ENCODE measurements around the gene VAV1. TPM values are rescaled to one million over a fixed set of nuclear protein-coding genes. Genes with fewer than 3 reads are reported as not detected.

Gene VAV1
- total RNA-seq, 5 donors from 2014 or later (not counting 1 experiment from before 2014, with no cell fraction given) = 82.5 to 114 (median 92.2) TPM

GRCh38 chr19:6728346-6728745, 44.2 kb upstream of the VAV1 start:
- no peaks in the 10 kb centered on the region for H3K9me3 Mint-ChIP-seq
- 45% methylated on average over 5 of the region's 8 CpGs for WGBS (ENCODE audit: insufficient coverage)
- ChIA-PET POLR2A (no interaction called here), CTCF (no interaction called here)
- peaks cover 8 to 25% of the 10 kb centered on the region in 2 donors for H3K36me3 ChIP-seq (ENCODE audit: control insufficient read depth in 2 of 2, extremely low read depth in 1 of 2, insufficient read depth in 1 of 2, low read length in 1 of 2)
- H3K4me1 ChIP-seq (ENCODE audit: control insufficient read depth in 1 of 2, extremely low read depth in 1 of 2, insufficient read depth in 2 of 2, low read length in 2 of 2) = peaks cover 0 to 3% of the 10 kb centered on the region in 2 experiments
- no peaks in the 10 kb centered on the region for H3K27me3 ChIP-seq (replicated peaks in 1 of 2; ENCODE audit: control insufficient read depth in 2 of 2, extremely low read depth in 1 of 2, insufficient read depth in 2 of 2, low read length in 1 of 2)
- H3K27ac ChIP-seq (ENCODE audit: low read length) = no peak overlapping the region
- H3K27ac Mint-ChIP-seq = no peak overlapping the region
- H3K4me3 ChIP-seq (ENCODE audit: control insufficient read depth in 1 of 2, extremely low read depth in 1 of 2, low read length in 1 of 2) = no peak overlapping the region
- DNase-seq (no peak), ATAC-seq (replicated peaks in 1 of 4) (no peak)
- no peak overlapping the region for H3K4me3 Mint-ChIP-seq
- H3K4me1 Mint-ChIP-seq = peaks cover 9 to 20% (median 19%) of the 10 kb centered on the region in 3 donors
- H3K27me3 Mint-ChIP-seq = no peaks in the 10 kb centered on the region
- peaks cover 7% of the 10 kb centered on the region for H3K36me3 Mint-ChIP-seq
- H3K9me3 ChIP-seq = no peaks in the 10 kb centered on the region

GRCh38 chr19:6729573-6730152, 42.8 kb upstream of the VAV1 start:
- Histone ChIP-seq H3K4me1 (ENCODE audit: control insufficient read depth in 1 of 2, extremely low read depth in 1 of 2, insufficient read depth in 2 of 2, low read length in 2 of 2) (no peaks in the 10 kb centered on the region), H3K36me3 (ENCODE audit: control insufficient read depth in 2 of 2, extremely low read depth in 1 of 2, insufficient read depth in 1 of 2, low read length in 1 of 2) (peaks cover 12 to 29% of the 10 kb centered on the region in 2 donors), H3K4me3 (ENCODE audit: control insufficient read depth in 1 of 2, extremely low read depth in 1 of 2, low read length in 1 of 2) (no peak overlapping the region), H3K9me3 (no peaks in the 10 kb centered on the region), H3K27me3 (replicated peaks in 1 of 2; ENCODE audit: control insufficient read depth in 2 of 2, extremely low read depth in 1 of 2, insufficient read depth in 2 of 2, low read length in 1 of 2) (no peaks in the 10 kb centered on the region), H3K27ac (ENCODE audit: low read length) (no peak overlapping the region)
- 95% methylated on average over 10 of the region's 23 CpGs for WGBS (ENCODE audit: insufficient coverage)
- peaks cover 7% of the 10 kb centered on the region for H3K36me3 Mint-ChIP-seq
- ATAC-seq (replicated peaks in 1 of 4) (no peak), DNase-seq (no peak)
- CTCF ChIA-PET = interaction anchor here in 1 of 2 donors (0.5 kb wide), 1 partner anchor 134 kb away, joined by 5 read pairs; no protein-coding TSS in a partner anchor
- peaks cover 7 to 15% (median 14%) of the 10 kb centered on the region in 3 donors for H3K4me1 Mint-ChIP-seq
- no peak overlapping the region for H3K4me3 Mint-ChIP-seq
- H3K27me3 Mint-ChIP-seq = no peaks in the 10 kb centered on the region
- no peaks in the 10 kb centered on the region for H3K9me3 Mint-ChIP-seq
- POLR2A ChIA-PET = interaction anchor here in 1 of 2 donors (0.5 kb wide), 1 partner anchor 8 kb away, joined by 3 read pairs; the partner anchor contains the start of gene GPR108
- H3K27ac Mint-ChIP-seq = no peak overlapping the region

- ChIA-PET POLR2A (interaction anchor here in 1 of 2 donors (0.7 kb wide), 1 partner anchor 18 kb away, joined by 11 read pairs; no protein-coding TSS in a partner anchor), CTCF (no interaction called here)
- Histone ChIP-seq H3K4me3 (ENCODE audit: control insufficient read depth in 1 of 2, extremely low read depth in 1 of 2, low read length in 1 of 2) (no peak overlapping the region), H3K4me1 (ENCODE audit: control insufficient read depth in 1 of 2, extremely low read depth in 1 of 2, insufficient read depth in 2 of 2, low read length in 2 of 2) (no peaks in the 10 kb centered on the region), H3K9me3 (no peaks in the 10 kb centered on the region), H3K27ac (ENCODE audit: low read length) (no peak overlapping the region), H3K36me3 (ENCODE audit: control insufficient read depth in 2 of 2, extremely low read depth in 1 of 2, insufficient read depth in 1 of 2, low read length in 1 of 2) (peaks cover 12 to 31% of the 10 kb centered on the region in 2 donors), H3K27me3 (replicated peaks in 1 of 2; ENCODE audit: control insufficient read depth in 2 of 2, extremely low read depth in 1 of 2, insufficient read depth in 2 of 2, low read length in 1 of 2) (no peaks in the 10 kb centered on the region)
- ATAC-seq (replicated peaks in 1 of 4) (peak in 2 of 4 experiments; percentile 19 to 40), DNase-seq (peak in 6 of 35 experiments; percentile 20 to 43 (median 28))
- no peaks in the 10 kb centered on the region for H3K27me3 Mint-ChIP-seq
- no peak overlapping the region for H3K4me3 Mint-ChIP-seq
- WGBS (ENCODE audit: insufficient coverage) = 92% methylated on average over 8 of the region's 27 CpGs
- H3K9me3 Mint-ChIP-seq = no peaks in the 10 kb centered on the region
- peaks cover 7% of the 10 kb centered on the region for H3K36me3 Mint-ChIP-seq
- H3K27ac Mint-ChIP-seq = no peak overlapping the region
- H3K4me1 Mint-ChIP-seq = peaks cover 3 to 11% (median 8%) of the 10 kb centered on the region in 3 donors
Measured at GRCh38 chr19:6730153-6730804, 42.2 kb upstream of the VAV1 start.

- Mint-ChIP-seq H3K9me3 (no peaks in the 10 kb centered on the region), H3K27ac (no peak overlapping the region), H3K4me1 (peaks cover 2 to 11% (median 6%) of the 10 kb centered on the region in 3 donors), H3K27me3 (no peaks in the 10 kb centered on the region), H3K4me3 (no peak overlapping the region), H3K36me3 (peaks cover 7% of the 10 kb centered on the region)
- Histone ChIP-seq H3K4me3 (ENCODE audit: control insufficient read depth in 1 of 2, extremely low read depth in 1 of 2, low read length in 1 of 2) (no peak overlapping the region), H3K27ac (ENCODE audit: low read length) (no peak overlapping the region), H3K27me3 (replicated peaks in 1 of 2; ENCODE audit: control insufficient read depth in 2 of 2, extremely low read depth in 1 of 2, insufficient read depth in 2 of 2, low read length in 1 of 2) (no peaks in the 10 kb centered on the region), H3K4me1 (ENCODE audit: control insufficient read depth in 1 of 2, extremely low read depth in 1 of 2, insufficient read depth in 2 of 2, low read length in 2 of 2) (peaks cover 0 to 6% of the 10 kb centered on the region in 2 experiments), H3K9me3 (no peaks in the 10 kb centered on the region), H3K36me3 (ENCODE audit: control insufficient read depth in 2 of 2, extremely low read depth in 1 of 2, insufficient read depth in 1 of 2, low read length in 1 of 2) (peaks cover 12 to 35% of the 10 kb centered on the region in 2 donors)
- 92% methylated on average over 23 of the region's 30 CpGs for WGBS (ENCODE audit: insufficient coverage)
- POLR2A ChIA-PET = interaction anchor here in 1 of 2 donors (0.7 kb wide), 1 partner anchor 17 kb away, joined by 11 read pairs; no protein-coding TSS in a partner anchor
- ATAC-seq (replicated peaks in 1 of 4) (no peak), DNase-seq (no peak)
- CTCF ChIA-PET = no interaction called here
Measured at GRCh38 chr19:6730941-6731670, 41.4 kb upstream of the VAV1 start.

- Histone ChIP-seq H3K36me3 (ENCODE audit: control insufficient read depth in 2 of 2, extremely low read depth in 1 of 2, insufficient read depth in 1 of 2, low read length in 1 of 2) (peaks cover 12 to 35% of the 10 kb centered on the region in 2 donors), H3K4me1 (ENCODE audit: control insufficient read depth in 1 of 2, extremely low read depth in 1 of 2, insufficient read depth in 2 of 2, low read length in 2 of 2) (peaks cover 0 to 13% of the 10 kb centered on the region in 2 experiments), H3K4me3 (ENCODE audit: control insufficient read depth in 1 of 2, extremely low read depth in 1 of 2, low read length in 1 of 2) (no peak overlapping the region), H3K27me3 (replicated peaks in 1 of 2; ENCODE audit: control insufficient read depth in 2 of 2, extremely low read depth in 1 of 2, insufficient read depth in 2 of 2, low read length in 1 of 2) (no peaks in the 10 kb centered on the region), H3K27ac (ENCODE audit: low read length) (no peak overlapping the region), H3K9me3 (no peaks in the 10 kb centered on the region)
- Mint-ChIP-seq H3K4me3 (no peak overlapping the region), H3K9me3 (no peaks in the 10 kb centered on the region), H3K4me1 (peaks cover 6 to 15% (median 13%) of the 10 kb centered on the region in 3 donors), H3K27me3 (no peaks in the 10 kb centered on the region), H3K27ac (no peak overlapping the region), H3K36me3 (peaks cover 7% of the 10 kb centered on the region)
- ATAC-seq (replicated peaks in 1 of 4) = no peak
- ChIA-PET POLR2A (no interaction called here), CTCF (no interaction called here)
- DNase-seq = no peak
- WGBS (ENCODE audit: insufficient coverage) = 91% methylated on average over 21 of the region's 22 CpGs
Measured at GRCh38 chr19:6731822-6732221, 40.7 kb upstream of the VAV1 start.

GRCh38 chr19:6732803-6733337, 39.6 kb upstream of the VAV1 start:
- H3K36me3 Mint-ChIP-seq = peaks cover 7% of the 10 kb centered on the region
- ChIA-PET CTCF (no interaction called here), POLR2A (no interaction called here)
- WGBS (ENCODE audit: insufficient coverage) = 92% methylated on average over 20 of the region's 21 CpGs
- peaks cover 9 to 20% (median 16%) of the 10 kb centered on the region in 3 donors for H3K4me1 Mint-ChIP-seq
- no peaks in the 10 kb centered on the region for H3K9me3 ChIP-seq
- no peak for ATAC-seq (replicated peaks in 1 of 4)
- no peak overlapping the region for H3K4me3 ChIP-seq (ENCODE audit: control insufficient read depth in 1 of 2, extremely low read depth in 1 of 2, low read length in 1 of 2)
- DNase-seq = no peak
- no peaks in the 10 kb centered on the region for H3K27me3 ChIP-seq (replicated peaks in 1 of 2; ENCODE audit: control insufficient read depth in 2 of 2, extremely low read depth in 1 of 2, insufficient read depth in 2 of 2, low read length in 1 of 2)
- peaks cover 2 to 17% of the 10 kb centered on the region in 2 experiments for H3K4me1 ChIP-seq (ENCODE audit: control insufficient read depth in 1 of 2, extremely low read depth in 1 of 2, insufficient read depth in 2 of 2, low read length in 2 of 2)
- no peaks in the 10 kb centered on the region for H3K27me3 Mint-ChIP-seq
- H3K9me3 Mint-ChIP-seq = no peaks in the 10 kb centered on the region
- H3K27ac ChIP-seq (ENCODE audit: low read length) = no peak overlapping the region
- H3K27ac Mint-ChIP-seq = no peak overlapping the region
- H3K36me3 ChIP-seq (ENCODE audit: control insufficient read depth in 2 of 2, extremely low read depth in 1 of 2, insufficient read depth in 1 of 2, low read length in 1 of 2) = peaks cover 12 to 35% of the 10 kb centered on the region in 2 donors
- H3K4me3 Mint-ChIP-seq = no peak overlapping the region
